ENCODE data around the gene SLC6A18. TPM values are rescaled to one million over a fixed set of nuclear protein-coding genes. Genes with fewer than 3 reads are reported as not detected.

The SLC6A18 gene
- total and polyA plus RNA-seq, 5 donors from 2014 or later = not detected

- no peak overlapping the region for H3K27ac ChIP-seq (ENCODE audit: insufficient read depth, low read length, poor library complexity, severe bottlenecking)
- H3K4me1 ChIP-seq (ENCODE audit: control insufficient read depth, insufficient read depth, low read length, poor library complexity, severe bottlenecking) = no peaks in the 10 kb centered on the region
- H3K4me1 Mint-ChIP-seq = peaks cover 0 to 2% (median 0%) of the 10 kb centered on the region in 4 donors
- H3K27me3 ChIP-seq (ENCODE audit: control insufficient read depth, insufficient read depth, low read length) = no peaks in the 10 kb centered on the region
- DNase-seq (no peak), ATAC-seq (ENCODE audit: low read depth in 2 of 2) (no peak)
- no peaks in the 10 kb centered on the region for H3K9me3 Mint-ChIP-seq
- H3K27me3 Mint-ChIP-seq = no peaks in the 10 kb centered on the region
- H3K36me3 ChIP-seq (ENCODE audit: control insufficient read depth, insufficient read depth, low read length) = no peaks in the 10 kb centered on the region
- no peak overlapping the region for H3K27ac Mint-ChIP-seq
- no peaks in the 10 kb centered on the region for H3K9me3 ChIP-seq (ENCODE audit: control insufficient read depth in 2 of 2, low read length in 2 of 2)
- H3K4me3 Mint-ChIP-seq = no peak overlapping the region
- no peaks in the 10 kb centered on the region for H3K36me3 Mint-ChIP-seq
- H3K4me3 ChIP-seq (ENCODE audit: low read depth, low read length) = no peak overlapping the region
These were observed 20.9 kb downstream of the SLC6A18 start for GRCh38 chr5:1245905-1246576.

GRCh38 chr5:1246711-1247431 lies 21.7 kb downstream of the SLC6A18 start:
- Histone ChIP-seq H3K36me3 (ENCODE audit: control insufficient read depth, insufficient read depth, low read length) (no peaks in the 10 kb centered on the region), H3K27me3 (ENCODE audit: control insufficient read depth, insufficient read depth, low read length) (no peaks in the 10 kb centered on the region), H3K4me1 (ENCODE audit: control insufficient read depth, insufficient read depth, low read length, poor library complexity, severe bottlenecking) (no peaks in the 10 kb centered on the region), H3K9me3 (ENCODE audit: control insufficient read depth in 2 of 2, low read length in 2 of 2) (no peaks in the 10 kb centered on the region), H3K27ac (ENCODE audit: insufficient read depth, low read length, poor library complexity, severe bottlenecking) (no peak overlapping the region), H3K4me3 (ENCODE audit: low read depth, low read length) (no peak overlapping the region)
- Mint-ChIP-seq H3K9me3 (no peaks in the 10 kb centered on the region), H3K27me3 (no peaks in the 10 kb centered on the region), H3K27ac (no peak overlapping the region), H3K36me3 (no peaks in the 10 kb centered on the region), H3K4me1 (no peaks in the 10 kb centered on the region), H3K4me3 (no peak overlapping the region)
- ATAC-seq (ENCODE audit: low read depth in 2 of 2) (no peak), DNase-seq (no peak)

GRCh38 chr5:1247811-1248210 lies 22.6 kb downstream of the SLC6A18 start:
- H3K4me1 Mint-ChIP-seq = peaks cover 0 to 3% (median 0%) of the 10 kb centered on the region in 4 donors
- no peak overlapping the region for H3K4me3 Mint-ChIP-seq
- H3K27me3 Mint-ChIP-seq = no peaks in the 10 kb centered on the region
- Histone ChIP-seq H3K4me3 (ENCODE audit: low read depth, low read length) (no peak overlapping the region), H3K4me1 (ENCODE audit: control insufficient read depth, insufficient read depth, low read length, poor library complexity, severe bottlenecking) (no peaks in the 10 kb centered on the region), H3K9me3 (ENCODE audit: control insufficient read depth in 2 of 2, low read length in 2 of 2) (no peaks in the 10 kb centered on the region), H3K27ac (ENCODE audit: insufficient read depth, low read length, poor library complexity, severe bottlenecking) (no peak overlapping the region), H3K36me3 (ENCODE audit: control insufficient read depth, insufficient read depth, low read length) (no peaks in the 10 kb centered on the region), H3K27me3 (ENCODE audit: control insufficient read depth, insufficient read depth, low read length) (no peaks in the 10 kb centered on the region)
- H3K27ac Mint-ChIP-seq = no peak overlapping the region
- no peaks in the 10 kb centered on the region for H3K9me3 Mint-ChIP-seq
- no peak for ATAC-seq (ENCODE audit: low read depth in 2 of 2)
- DNase-seq = no peak
- H3K36me3 Mint-ChIP-seq = no peaks in the 10 kb centered on the region

GRCh38 chr5:1249366-1250280 lies 24.4 kb downstream of the SLC6A18 start:
- no peaks in the 10 kb centered on the region for H3K9me3 ChIP-seq (ENCODE audit: control insufficient read depth in 2 of 2, low read length in 2 of 2)
- no peak overlapping the region for H3K4me3 ChIP-seq (ENCODE audit: low read depth, low read length)
- H3K36me3 Mint-ChIP-seq = no peaks in the 10 kb centered on the region
- peaks cover 6% of the 10 kb centered on the region for H3K4me1 ChIP-seq (ENCODE audit: control insufficient read depth, insufficient read depth, low read length, poor library complexity, severe bottlenecking)
- no peaks in the 10 kb centered on the region for H3K36me3 ChIP-seq (ENCODE audit: control insufficient read depth, insufficient read depth, low read length)
- H3K4me3 Mint-ChIP-seq = no peak overlapping the region
- no peak overlapping the region for H3K27ac Mint-ChIP-seq
- DNase-seq = no peak
- H3K27me3 Mint-ChIP-seq = no peaks in the 10 kb centered on the region
- H3K27ac ChIP-seq (ENCODE audit: insufficient read depth, low read length, poor library complexity, severe bottlenecking) = no peak overlapping the region
- no peaks in the 10 kb centered on the region for H3K27me3 ChIP-seq (ENCODE audit: control insufficient read depth, insufficient read depth, low read length)
- H3K4me1 Mint-ChIP-seq = peaks cover 0 to 5% (median under 1%) of the 10 kb centered on the region in 4 donors
- no peaks in the 10 kb centered on the region for H3K9me3 Mint-ChIP-seq
- ATAC-seq (ENCODE audit: low read depth in 2 of 2) = no peak

- Mint-ChIP-seq H3K36me3 (no peaks in the 10 kb centered on the region), H3K4me1 (peaks cover 0 to 24% (median 9%) of the 10 kb centered on the region in 4 donors), H3K9me3 (no peaks in the 10 kb centered on the region), H3K27me3 (no peaks in the 10 kb centered on the region), H3K27ac (peak overlapping the region in 1 of 3 donors; percentile 46), H3K4me3 (no peak overlapping the region)
- Histone ChIP-seq H3K4me1 (ENCODE audit: control insufficient read depth, insufficient read depth, low read length, poor library complexity, severe bottlenecking) (peaks cover 14% of the 10 kb centered on the region), H3K4me3 (ENCODE audit: low read depth, low read length) (no peak overlapping the region), H3K27me3 (ENCODE audit: control insufficient read depth, insufficient read depth, low read length) (no peaks in the 10 kb centered on the region), H3K36me3 (ENCODE audit: control insufficient read depth, insufficient read depth, low read length) (no peaks in the 10 kb centered on the region), H3K9me3 (ENCODE audit: control insufficient read depth in 2 of 2, low read length in 2 of 2) (no peaks in the 10 kb centered on the region), H3K27ac (ENCODE audit: insufficient read depth, low read length, poor library complexity, severe bottlenecking) (no peak overlapping the region)
- DNase-seq = no peak
- ATAC-seq (ENCODE audit: low read depth in 2 of 2) = no peak
These were observed 26.7 kb downstream of the SLC6A18 start for GRCh38 chr5:1251678-1252580.

- DNase-seq (no peak), ATAC-seq (ENCODE audit: low read depth in 2 of 2) (no peak)
- Mint-ChIP-seq H3K4me1 (peaks cover 0 to 24% (median 9%) of the 10 kb centered on the region in 4 donors), H3K27ac (peak overlapping the region in 1 of 3 donors; percentile 58), H3K27me3 (no peaks in the 10 kb centered on the region), H3K9me3 (no peaks in the 10 kb centered on the region), H3K36me3 (no peaks in the 10 kb centered on the region), H3K4me3 (no peak overlapping the region)
- no peaks in the 10 kb centered on the region for H3K36me3 ChIP-seq (ENCODE audit: control insufficient read depth, insufficient read depth, low read length)
- peaks cover 14% of the 10 kb centered on the region for H3K4me1 ChIP-seq (ENCODE audit: control insufficient read depth, insufficient read depth, low read length, poor library complexity, severe bottlenecking)
- H3K27me3 ChIP-seq (ENCODE audit: control insufficient read depth, insufficient read depth, low read length) = no peaks in the 10 kb centered on the region
- H3K4me3 ChIP-seq (ENCODE audit: low read depth, low read length) = no peak overlapping the region
- H3K9me3 ChIP-seq (ENCODE audit: control insufficient read depth in 2 of 2, low read length in 2 of 2) = no peaks in the 10 kb centered on the region
- no peak overlapping the region for H3K27ac ChIP-seq (ENCODE audit: insufficient read depth, low read length, poor library complexity, severe bottlenecking)
These were observed 27.5 kb downstream of the SLC6A18 start for GRCh38 chr5:1252681-1253080.
